Cardiac fibroblast (primary cell): ENCODE results near the gene CYP17A1.
A peak's percentile ranks its signal among the peaks of the same experiment; 100 is the strongest.

ENCODE experiments used
- DNase-seq, 2 donors: peaks; one replicate each; pipeline versions ENCODE4 v3.0.0 to v3.0.0-alpha.2; 2010; ENCODE audit warnings: low read depth in 2 of 2
- H3K4me3 ChIP-seq, 2 donors: replicated peaks in 1 of 2; 1 replicate in 1 of 2; 2 replicates in 1 of 2; pipeline ENCODE4 v1.5.1; 2011; ENCODE audit warnings: low read depth in 2 of 2, low read length in 2 of 2, mild to moderate bottlenecking in 2 of 2, moderate library complexity in 1 of 2
- TF ChIP-seq, protein P1 (sequence below): IDR thresholded peaks from one replicate; pipeline ENCODE4 v1.5.1; 2011; ENCODE audit warnings: low read depth, mild to moderate bottlenecking, low read length, inconsistent platforms

CYP17A1 gene

DNA sequence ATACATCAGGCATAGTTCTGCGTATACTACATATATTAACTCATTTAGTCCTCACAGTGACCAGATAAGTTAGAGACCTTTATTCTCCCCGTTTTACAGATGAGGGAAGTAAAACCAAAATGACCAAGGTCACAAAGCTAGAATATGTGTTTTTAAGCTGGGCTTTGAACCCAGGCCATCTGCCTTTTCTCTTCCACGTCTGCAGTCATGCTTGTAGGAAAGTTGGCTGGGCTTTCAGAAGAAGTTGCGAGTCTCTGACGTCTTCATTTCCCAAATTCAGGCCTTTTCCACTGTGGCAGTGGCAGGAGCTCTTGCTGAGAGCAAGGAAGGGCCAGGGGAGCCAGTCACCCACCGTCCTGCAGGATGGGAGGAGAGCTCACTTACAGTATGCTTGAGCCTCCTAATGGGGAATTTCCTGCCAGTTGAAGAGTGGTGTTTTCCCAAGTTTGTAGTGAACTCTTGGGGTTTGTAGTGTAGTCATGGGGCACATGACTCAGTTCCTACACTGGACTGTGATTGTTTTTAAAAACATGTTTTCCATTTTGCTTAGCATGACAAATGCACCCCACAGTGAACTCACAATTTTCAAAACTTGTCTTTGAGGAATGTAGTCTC, 34.2 kb downstream of the CYP17A1 start:
- no peak overlapping the region for H3K4me3 ChIP-seq
- DNase-seq: peak; percentile 96 to 99
- TF ChIP-seq, protein P1, sequence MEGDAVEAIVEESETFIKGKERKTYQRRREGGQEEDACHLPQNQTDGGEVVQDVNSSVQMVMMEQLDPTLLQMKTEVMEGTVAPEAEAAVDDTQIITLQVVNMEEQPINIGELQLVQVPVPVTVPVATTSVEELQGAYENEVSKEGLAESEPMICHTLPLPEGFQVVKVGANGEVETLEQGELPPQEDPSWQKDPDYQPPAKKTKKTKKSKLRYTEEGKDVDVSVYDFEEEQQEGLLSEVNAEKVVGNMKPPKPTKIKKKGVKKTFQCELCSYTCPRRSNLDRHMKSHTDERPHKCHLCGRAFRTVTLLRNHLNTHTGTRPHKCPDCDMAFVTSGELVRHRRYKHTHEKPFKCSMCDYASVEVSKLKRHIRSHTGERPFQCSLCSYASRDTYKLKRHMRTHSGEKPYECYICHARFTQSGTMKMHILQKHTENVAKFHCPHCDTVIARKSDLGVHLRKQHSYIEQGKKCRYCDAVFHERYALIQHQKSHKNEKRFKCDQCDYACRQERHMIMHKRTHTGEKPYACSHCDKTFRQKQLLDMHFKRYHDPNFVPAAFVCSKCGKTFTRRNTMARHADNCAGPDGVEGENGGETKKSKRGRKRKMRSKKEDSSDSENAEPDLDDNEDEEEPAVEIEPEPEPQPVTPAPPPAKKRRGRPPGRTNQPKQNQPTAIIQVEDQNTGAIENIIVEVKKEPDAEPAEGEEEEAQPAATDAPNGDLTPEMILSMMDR: no peak

DNA sequence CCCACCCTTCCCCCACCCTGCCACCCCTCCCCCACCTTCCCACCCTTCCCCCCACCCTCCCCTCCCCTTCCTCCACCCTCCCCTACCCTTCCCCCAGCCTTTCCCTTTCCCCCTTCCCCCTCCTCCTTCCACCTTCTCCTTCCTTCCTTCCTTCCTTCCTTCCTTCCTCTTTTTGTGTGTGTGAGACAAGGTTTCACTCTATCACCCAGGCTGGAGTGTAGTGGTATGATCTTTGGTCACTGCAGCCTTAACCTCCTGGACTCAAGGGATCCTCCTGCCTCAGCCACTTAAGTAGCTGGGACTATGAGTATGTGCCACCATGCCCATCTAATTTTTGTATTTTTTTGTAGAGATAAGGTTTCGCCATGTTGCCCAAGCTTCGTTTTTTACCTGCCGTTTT, 35.2 kb downstream of the CYP17A1 start:
- DNase-seq: no peak
- no peak overlapping the region for H3K4me3 ChIP-seq
- TF ChIP-seq, protein P1: no peak

DNA sequence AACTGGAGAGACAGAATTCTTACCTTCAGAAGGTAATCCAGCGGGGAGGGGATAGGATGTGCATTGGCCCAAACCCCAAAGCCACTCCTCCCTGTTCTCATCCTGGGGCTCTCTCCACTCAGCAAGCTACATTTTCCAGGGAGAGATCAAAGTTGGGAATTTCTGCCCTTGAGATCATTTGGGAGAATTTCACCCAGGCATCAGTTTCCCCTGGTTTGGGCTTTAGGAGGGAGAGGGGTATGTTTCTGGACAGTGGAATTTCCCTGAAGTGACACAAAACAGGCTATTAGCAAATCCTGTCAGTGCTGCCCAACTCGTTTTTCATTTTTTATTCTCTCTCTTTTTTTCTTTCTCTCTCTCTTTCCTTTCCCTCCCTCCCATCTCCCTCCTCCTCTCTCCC, 35.7 kb downstream of the CYP17A1 start:
- peak; percentile 52 to 58 for DNase-seq
- TF ChIP-seq, protein P1: no peak
- no peak overlapping the region for H3K4me3 ChIP-seq

DNA sequence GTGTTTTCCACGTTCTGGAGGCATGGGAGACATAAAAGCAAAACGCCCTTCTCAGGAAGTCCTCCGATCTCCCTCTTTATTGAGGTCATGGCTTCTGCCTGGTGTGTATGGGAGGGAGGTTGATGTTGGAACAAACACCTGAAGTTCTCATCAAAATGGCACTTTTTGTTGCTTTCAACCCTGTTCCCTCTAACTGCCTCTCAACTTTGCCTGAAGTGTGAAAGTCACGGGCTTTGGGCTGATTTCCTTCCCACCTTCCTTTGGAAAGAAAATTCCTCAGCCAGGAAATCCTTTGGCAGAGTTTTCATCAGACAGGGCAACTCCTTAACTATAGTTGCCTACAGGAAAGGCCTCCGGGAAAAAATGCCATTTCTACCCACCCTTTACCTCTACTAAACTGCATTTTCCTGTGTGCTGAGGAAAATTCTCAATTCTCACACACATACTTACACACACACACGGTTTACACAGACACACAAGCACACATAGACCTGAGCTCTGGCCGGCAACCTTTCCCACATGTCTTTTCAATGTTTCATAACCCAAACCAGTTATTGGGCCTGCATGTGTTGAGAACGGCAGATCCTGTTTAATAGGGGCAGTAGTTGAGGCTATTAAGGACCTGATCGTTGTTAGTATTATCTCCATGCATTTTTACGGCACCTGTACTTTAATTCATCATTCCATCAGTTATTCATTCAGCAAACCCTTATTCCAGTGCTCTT, 36.4 kb downstream of the CYP17A1 start:
- peak in 1 of 2 donors; percentile 36 for DNase-seq

DNA sequence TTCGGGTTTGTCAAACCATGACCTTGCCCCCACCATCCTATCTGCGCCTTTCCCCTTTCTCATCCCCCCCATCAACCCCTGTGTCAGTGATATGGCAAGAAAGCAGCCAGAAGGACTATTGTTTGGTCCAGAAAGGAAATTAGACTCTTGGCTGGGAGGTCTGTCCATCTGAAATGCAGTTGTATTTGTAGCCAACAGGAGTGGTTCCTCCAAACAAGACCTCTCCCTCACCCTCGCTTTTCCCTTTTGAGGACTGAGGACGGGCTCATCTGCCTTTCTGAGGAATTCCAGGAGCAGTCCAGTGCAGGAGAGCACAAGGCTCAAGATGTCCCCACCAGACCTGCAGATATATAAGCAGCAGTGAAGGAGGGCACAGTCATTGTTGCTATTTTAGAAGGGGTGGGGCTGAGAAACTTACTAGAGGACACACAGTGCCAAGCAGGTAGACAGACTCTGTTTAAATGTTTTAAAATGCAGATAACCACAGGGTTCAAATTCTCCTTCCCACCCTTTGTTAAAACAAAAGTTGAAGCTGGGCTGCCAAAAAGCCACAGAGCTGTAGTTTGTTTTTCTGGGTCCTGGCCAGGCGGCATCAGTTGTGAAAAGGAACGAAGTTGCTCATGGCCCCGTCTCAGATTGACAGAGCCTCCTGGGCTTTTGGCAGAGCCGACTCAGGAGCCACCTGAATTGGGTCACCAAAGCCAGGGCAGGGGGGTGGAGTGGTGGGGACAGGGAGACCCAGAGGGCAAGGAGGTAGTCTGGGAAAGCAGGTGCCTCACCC, 37.3 kb downstream of the CYP17A1 start:
- H3K4me3 ChIP-seq: no peak overlapping the region
- peak in 1 of 2 donors; percentile 32 for DNase-seq
- TF ChIP-seq, protein P1: no peak

More for the DNA sequence above, 36.4 kb downstream of the CYP17A1 start:
- H3K4me3 ChIP-seq: no peak overlapping the region
- TF ChIP-seq, protein P1: no peak

DNA sequence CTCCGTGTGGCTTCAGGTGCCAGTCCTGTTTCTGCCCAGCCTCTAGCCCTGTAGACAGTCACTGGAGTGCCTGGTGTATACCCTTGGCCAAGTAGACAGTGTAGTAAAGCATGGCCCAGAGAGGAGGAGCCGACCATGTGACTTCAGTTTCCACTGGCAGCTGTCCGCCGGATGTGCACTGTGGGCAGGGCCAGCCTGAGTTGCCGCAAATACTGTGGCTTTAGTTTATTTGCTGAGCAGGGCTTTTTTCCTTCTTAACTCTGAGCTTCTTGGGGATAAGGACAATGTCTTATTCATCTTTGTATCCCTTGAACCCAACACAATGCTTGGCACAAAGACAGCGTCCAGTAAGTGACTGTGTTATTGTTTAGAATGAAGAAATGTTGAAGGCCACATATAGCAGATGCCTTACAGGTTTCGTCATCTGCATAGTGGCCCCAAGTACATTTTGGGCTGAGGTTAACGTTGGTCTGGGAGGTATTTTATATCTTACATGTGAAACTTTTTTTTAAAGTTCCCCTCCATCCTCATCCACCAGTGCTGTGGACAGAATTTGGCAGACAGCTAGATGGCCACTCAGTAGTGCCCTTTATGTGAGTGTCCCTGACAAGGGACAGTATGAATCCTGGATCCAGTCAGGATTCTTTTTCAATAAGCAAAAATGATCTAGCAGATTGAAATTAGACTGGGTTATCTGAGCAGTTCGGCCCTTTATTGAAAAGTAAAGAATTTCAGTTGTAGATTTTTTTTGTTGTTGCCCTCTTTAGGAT, 40.6 kb downstream of the CYP17A1 start:
- TF ChIP-seq, protein P1: no peak
- no peak overlapping the region for H3K4me3 ChIP-seq
- DNase-seq: peak; percentile 82 to 89
